Measurements from ENCODE around the gene ATF1. TPM values are rescaled to one million over a fixed set of nuclear protein-coding genes. Genes with fewer than 3 reads are reported as not detected.

Gene ATF1
- total and polyA plus RNA-seq, 8 donors = 2.9 to 19.4 (median 8.6) TPM

DNA sequence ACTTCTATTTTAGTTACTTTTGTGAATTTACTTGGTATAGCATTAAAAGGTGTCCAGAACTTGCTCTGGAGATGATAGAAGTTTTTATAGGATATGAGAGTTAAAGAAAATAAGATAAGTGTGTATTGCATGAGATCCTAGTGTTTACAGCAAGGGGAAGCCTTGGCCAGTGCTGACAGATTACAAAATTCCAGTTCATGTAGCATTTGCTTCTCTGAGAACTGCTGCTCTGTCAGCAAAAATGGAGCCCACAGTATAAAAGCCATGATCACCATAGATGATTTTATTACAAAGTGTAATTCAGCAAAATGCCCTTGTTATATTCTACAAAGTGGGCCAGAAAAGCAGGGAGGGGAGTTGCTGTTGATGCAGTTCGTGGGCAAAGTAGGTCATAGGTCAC is 40.0 kb upstream of the ATF1 start:
- Histone ChIP-seq H3K27me3 (no peaks in the 10 kb centered on the region), H3K9me3 (no peaks in the 10 kb centered on the region), H3K36me3 (peaks cover 3 to 52% (median 9%) of the 10 kb centered on the region in 3 donors), H3K4me1 (peaks cover 5 to 21% (median 6%) of the 10 kb centered on the region in 3 donors), H3K27ac (no peak overlapping the region), H3K4me3 (no peak overlapping the region)
- intact Hi-C loops (cut with DNase I) = no loop called here
- FAIRE-seq (no peak), DNase-seq (no peak), ATAC-seq (peak in 1 of 4 donors; percentile 58)
- 61 to 63% methylated on average over 1 of the region's 1 CpG for WGBS, 2 donors
- TF ChIP-seq, protein P1, sequence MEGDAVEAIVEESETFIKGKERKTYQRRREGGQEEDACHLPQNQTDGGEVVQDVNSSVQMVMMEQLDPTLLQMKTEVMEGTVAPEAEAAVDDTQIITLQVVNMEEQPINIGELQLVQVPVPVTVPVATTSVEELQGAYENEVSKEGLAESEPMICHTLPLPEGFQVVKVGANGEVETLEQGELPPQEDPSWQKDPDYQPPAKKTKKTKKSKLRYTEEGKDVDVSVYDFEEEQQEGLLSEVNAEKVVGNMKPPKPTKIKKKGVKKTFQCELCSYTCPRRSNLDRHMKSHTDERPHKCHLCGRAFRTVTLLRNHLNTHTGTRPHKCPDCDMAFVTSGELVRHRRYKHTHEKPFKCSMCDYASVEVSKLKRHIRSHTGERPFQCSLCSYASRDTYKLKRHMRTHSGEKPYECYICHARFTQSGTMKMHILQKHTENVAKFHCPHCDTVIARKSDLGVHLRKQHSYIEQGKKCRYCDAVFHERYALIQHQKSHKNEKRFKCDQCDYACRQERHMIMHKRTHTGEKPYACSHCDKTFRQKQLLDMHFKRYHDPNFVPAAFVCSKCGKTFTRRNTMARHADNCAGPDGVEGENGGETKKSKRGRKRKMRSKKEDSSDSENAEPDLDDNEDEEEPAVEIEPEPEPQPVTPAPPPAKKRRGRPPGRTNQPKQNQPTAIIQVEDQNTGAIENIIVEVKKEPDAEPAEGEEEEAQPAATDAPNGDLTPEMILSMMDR (IDR thresholded peaks at IDR 0.05) = no peak

GRCh38 chr12:50725011-50725942 is 38.6 kb upstream of the ATF1 start:
- no peak overlapping the region for H3K4me3 ChIP-seq
- H3K9me3 ChIP-seq = no peaks in the 10 kb centered on the region
- intact Hi-C loops (cut with DNase I) = no loop called here
- peaks cover 0 to 63% (median 15%) of the 10 kb centered on the region in 3 donors for H3K36me3 ChIP-seq
- FAIRE-seq (no peak), ATAC-seq (peak; percentile 54 to 81 (median 62)), DNase-seq (no peak)
- H3K4me1 ChIP-seq = peaks cover 5 to 21% (median 6%) of the 10 kb centered on the region in 3 donors
- TF ChIP-seq, protein P1 (IDR thresholded peaks at IDR 0.05) = no peak
- H3K27me3 ChIP-seq = no peaks in the 10 kb centered on the region
- H3K27ac ChIP-seq = no peak overlapping the region
- 48% methylated on average over 5 of the region's 5 CpGs for WGBS, 2 donors

DNA sequence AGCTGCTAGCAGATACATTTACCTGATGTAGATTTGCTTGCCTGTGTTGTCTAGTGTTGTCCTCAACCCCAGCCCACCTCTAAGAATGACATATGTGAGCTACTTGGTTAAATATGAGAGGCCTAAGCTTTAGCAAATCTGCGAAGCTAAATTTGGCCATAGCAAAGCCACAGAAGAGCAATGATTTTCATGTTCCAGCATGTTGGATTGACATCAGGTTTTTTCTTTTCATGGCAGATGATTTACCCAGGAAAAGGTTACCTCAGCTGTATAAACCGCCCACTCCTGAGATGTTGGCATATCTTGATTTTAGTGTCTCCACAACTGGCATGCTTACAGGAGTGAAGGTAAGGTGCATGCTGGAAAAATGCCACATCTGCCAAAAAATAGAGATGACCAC is 36.4 kb upstream of the ATF1 start:
- TF ChIP-seq, protein P1 (IDR thresholded peaks at IDR 0.05) = no peak
- Histone ChIP-seq H3K36me3 (peaks cover 0 to 64% (median 9%) of the 10 kb centered on the region in 3 donors), H3K9me3 (no peaks in the 10 kb centered on the region), H3K4me3 (no peak overlapping the region), H3K27me3 (no peaks in the 10 kb centered on the region), H3K4me1 (peaks cover 5 to 21% (median 6%) of the 10 kb centered on the region in 3 donors), H3K27ac (no peak overlapping the region)
- ATAC-seq (no peak), DNase-seq (no peak), FAIRE-seq (no peak)
- 94 to 95% methylated on average over 2 of the region's 2 CpGs for WGBS, 2 donors
- intact Hi-C loops (cut with DNase I) = no loop called here

GRCh38 chr12:50728417-50728816 is 35.5 kb upstream of the ATF1 start:
- ATAC-seq = no peak
- Histone ChIP-seq H3K27me3 (no peaks in the 10 kb centered on the region), H3K36me3 (peaks cover 0 to 58% (median 6%) of the 10 kb centered on the region in 3 donors), H3K9me3 (no peaks in the 10 kb centered on the region), H3K27ac (no peak overlapping the region), H3K4me3 (no peak overlapping the region), H3K4me1 (peaks cover 5 to 21% (median 6%) of the 10 kb centered on the region in 3 donors)
- intact Hi-C loops (cut with DNase I) = no loop called here
- FAIRE-seq = no peak
- TF ChIP-seq, protein P1 (IDR thresholded peaks at IDR 0.05) = no peak
- no peak for DNase-seq
- WGBS, 2 donors = 94 to 95% methylated on average over 7 of the region's 7 CpGs

- peaks cover 0 to 55% (median 6%) of the 10 kb centered on the region in 3 donors for H3K36me3 ChIP-seq
- H3K9me3 ChIP-seq = no peaks in the 10 kb centered on the region
- intact Hi-C loops (cut with DNase I) = no loop called here
- WGBS, 2 donors = 86 to 93% methylated on average over 4 of the region's 4 CpGs
- no peak for DNase-seq
- ATAC-seq = no peak
- no peak overlapping the region for H3K27ac ChIP-seq
- TF ChIP-seq, protein P1 (IDR thresholded peaks at IDR 0.05) = no peak
- peaks cover 5 to 21% (median 6%) of the 10 kb centered on the region in 3 donors for H3K4me1 ChIP-seq
- FAIRE-seq = no peak
- H3K4me3 ChIP-seq = no peak overlapping the region
- no peaks in the 10 kb centered on the region for H3K27me3 ChIP-seq
These were observed 35.1 kb upstream of the ATF1 start for GRCh38 chr12:50728841-50729240.
